ENCODE data around the gene GABRB3. TPM values are rescaled to one million over a fixed set of nuclear protein-coding genes. Genes with fewer than 3 reads are reported as not detected.

The GABRB3 gene
- polyA plus RNA-seq, 3 donors, result not detected

- Mint-ChIP-seq H3K27ac (no peak overlapping the region), H3K4me1 (no peaks in the 10 kb centered on the region), H3K27me3 (ENCODE audit: low read depth in 3 of 3) (no peaks in the 10 kb centered on the region), H3K4me3 (no peak overlapping the region), H3K36me3 (no peaks in the 10 kb centered on the region), H3K9me3 (peaks cover 3 to 38% (median 16%) of the 10 kb centered on the region in 7 donors)
- Histone ChIP-seq H3K4me2 (replicated peaks; ENCODE audit: extremely low read depth, low read length, poor library complexity, severe bottlenecking) (no peak overlapping the region), H3K4me1 (ENCODE audit: control insufficient read depth in 1 of 2, insufficient read depth in 2 of 2, low read length in 2 of 2) (no peaks in the 10 kb centered on the region), H2AFZ (ENCODE audit: insufficient read depth, low read depth, low read length, poor library complexity, severe bottlenecking) (no peak overlapping the region), H3K27me3 (ENCODE audit: control insufficient read depth in 2 of 2, insufficient read depth in 2 of 2, low read length in 2 of 2) (no peaks in the 10 kb centered on the region), H3K79me2 (ENCODE audit: insufficient read depth, low read length) (no peaks in the 10 kb centered on the region), H3K27ac (ENCODE audit: low read depth in 1 of 2, low read length in 2 of 2) (no peak overlapping the region), H3K9ac (ENCODE audit: insufficient read depth, low read length, poor library complexity, severe bottlenecking) (no peak overlapping the region), H3K36me3 (replicated peaks in 1 of 2; ENCODE audit: control insufficient read depth in 1 of 2, insufficient read depth in 2 of 2, low read length in 2 of 2) (no peaks in the 10 kb centered on the region), H3K9me3 (replicated peaks in 1 of 2; ENCODE audit: control insufficient read depth in 1 of 2, insufficient read depth in 1 of 2, low read length in 2 of 2) (peaks cover 43 to 45% of the 10 kb centered on the region in 2 donors), H3K4me3 (replicated peaks in 1 of 3; ENCODE audit: low read depth in 2 of 3, low read length in 3 of 3) (no peak overlapping the region), H4K20me1 (ENCODE audit: insufficient read depth, low read length) (no peaks in the 10 kb centered on the region)
- DNase-seq, result no peak
- 77% methylated on average over 5 of the region's 6 CpGs for WGBS (ENCODE audit: insufficient coverage)
- TF ChIP-seq CTCF (IDR thresholded peaks at IDR 0.05), result no peak
- intact Hi-C loops (cut with micrococcal nuclease), result no loop called here
These were observed 131.7 kb downstream of the GABRB3 start for GRCh38 chr15:26641144-26641543.

- no peaks in the 10 kb centered on the region for H3K36me3 Mint-ChIP-seq
- Histone ChIP-seq H3K4me2 (replicated peaks; ENCODE audit: extremely low read depth, low read length, poor library complexity, severe bottlenecking) (no peak overlapping the region), H2AFZ (ENCODE audit: insufficient read depth, low read depth, low read length, poor library complexity, severe bottlenecking) (no peak overlapping the region), H3K4me1 (ENCODE audit: control insufficient read depth in 1 of 2, insufficient read depth in 2 of 2, low read length in 2 of 2) (no peaks in the 10 kb centered on the region), H3K27ac (ENCODE audit: low read depth in 1 of 2, low read length in 2 of 2) (no peak overlapping the region), H3K79me2 (ENCODE audit: insufficient read depth, low read length) (no peaks in the 10 kb centered on the region), H3K27me3 (ENCODE audit: control insufficient read depth in 2 of 2, insufficient read depth in 2 of 2, low read length in 2 of 2) (no peaks in the 10 kb centered on the region), H3K9me3 (replicated peaks in 1 of 2; ENCODE audit: control insufficient read depth in 1 of 2, insufficient read depth in 1 of 2, low read length in 2 of 2) (peaks cover 43 to 45% of the 10 kb centered on the region in 2 donors), H4K20me1 (ENCODE audit: insufficient read depth, low read length) (no peaks in the 10 kb centered on the region), H3K36me3 (replicated peaks in 1 of 2; ENCODE audit: control insufficient read depth in 1 of 2, insufficient read depth in 2 of 2, low read length in 2 of 2) (no peaks in the 10 kb centered on the region), H3K4me3 (replicated peaks in 1 of 3; ENCODE audit: low read depth in 2 of 3, low read length in 3 of 3) (no peak overlapping the region), H3K9ac (ENCODE audit: insufficient read depth, low read length, poor library complexity, severe bottlenecking) (no peak overlapping the region)
- WGBS (ENCODE audit: insufficient coverage), result 100% methylated on average over 1 of the region's 5 CpGs
- H3K27ac Mint-ChIP-seq, result no peak overlapping the region
- peaks cover 3 to 36% (median 16%) of the 10 kb centered on the region in 7 donors for H3K9me3 Mint-ChIP-seq
- no peak for DNase-seq
- H3K4me3 Mint-ChIP-seq, result no peak overlapping the region
- H3K27me3 Mint-ChIP-seq (ENCODE audit: low read depth in 3 of 3), result no peaks in the 10 kb centered on the region
- H3K4me1 Mint-ChIP-seq, result no peaks in the 10 kb centered on the region
- TF ChIP-seq CTCF (IDR thresholded peaks at IDR 0.05), result no peak
- intact Hi-C loops (cut with micrococcal nuclease), result no loop called here
These were observed 132.3 kb downstream of the GABRB3 start for GRCh38 chr15:26640601-26641000.

Measured in CD14-positive monocyte (primary cell).